HEK293T (cell line): Measurements from ENCODE around the gene REXO4.

Source experiments
- CTCF ChIA-PET: fragments of 350-600 bp; formaldehyde crosslinking; extraction: SDS; loops from one replicate; lab custom pipeline; 2021; ENCODE audit warnings: antibody characterized with exemption, inconsistent platforms; lab: Yijun Ruan, JAX
- POLR2A ChIA-PET: fragments of 350-600 bp; formaldehyde crosslinking; extraction: SDS; loops from one replicate; lab custom pipeline; 2020; ENCODE audit warnings: antibody characterized with exemption, inconsistent platforms; lab: Yijun Ruan, JAX
- DNase-seq: peaks from one replicate; pipeline ENCODE4 v3.0.0; 2012; ENCODE audit warnings: mixed read lengths; ENCODE audit errors: extremely low spot score
- ARNT ChIP-seq: fragments of 450-650 bp; IDR thresholded peaks from 2 replicates; pipeline ENCODE4 v1.6.1; 2017; ENCODE audit warnings: mild to moderate bottlenecking
- BHLHE40 ChIP-seq: fragments of 450-650 bp; IDR thresholded peaks from 2 replicates; pipeline ENCODE4 v1.6.1; 2016; ENCODE audit warnings: mild to moderate bottlenecking, moderate library complexity, borderline replicate concordance
- CTBP1 ChIP-seq: fragments of 450-650 bp; IDR thresholded peaks from 2 replicates; pipeline ENCODE4 v1.6.1; 2016; ENCODE audit warnings: borderline replicate concordance
- ELF4 ChIP-seq: fragments of 450-650 bp; IDR thresholded peaks from 2 replicates; pipeline ENCODE4 v1.6.1; 2017; ENCODE audit warnings: antibody characterized with exemption
- FOXA1 ChIP-seq: fragments of 450-650 bp; IDR thresholded peaks from 2 replicates; pipeline ENCODE4 v1.6.1; 2016; ENCODE audit warnings: mild to moderate bottlenecking
- FOXK2 ChIP-seq: fragments of 450-650 bp; IDR thresholded peaks from 2 replicates; pipeline ENCODE4 v1.6.1; 2016; ENCODE audit warnings: mild to moderate bottlenecking
- FOXM1 ChIP-seq: fragments of 450-650 bp; IDR thresholded peaks from 2 replicates; pipeline ENCODE4 v1.6.1; 2017; ENCODE audit warnings: mild to moderate bottlenecking, borderline replicate concordance
- HDGF ChIP-seq: fragments of 450-650 bp; IDR thresholded peaks from 2 replicates; pipeline ENCODE4 v1.6.1; 2017; ENCODE audit warnings: antibody characterized with exemption, borderline replicate concordance
- L3MBTL2 ChIP-seq: fragments of 450-650 bp; conservative IDR thresholded peaks from 2 replicates; pipeline ENCODE4 v1.6.1; 2016; ENCODE audit warnings: mild to moderate bottlenecking
- LEF1 ChIP-seq: fragments of 450-650 bp; IDR thresholded peaks from 2 replicates; pipeline ENCODE4 v1.6.1; 2017; ENCODE audit warnings: mild to moderate bottlenecking, borderline replicate concordance
- NFRKB ChIP-seq: fragments of 450-650 bp; IDR thresholded peaks from 2 replicates; pipeline ENCODE4 v1.6.1; 2016; ENCODE audit warnings: mild to moderate bottlenecking, moderate library complexity
- PKNOX1 ChIP-seq: fragments of 450-650 bp; IDR thresholded peaks from 2 replicates; pipeline ENCODE4 v1.6.1; 2016
- SP1 ChIP-seq: fragments of 450-650 bp; IDR thresholded peaks from 2 replicates; pipeline ENCODE4 v1.6.1; 2017
- SUZ12 ChIP-seq: fragments of 450-650 bp; IDR thresholded peaks from 2 replicates; pipeline ENCODE4 v1.6.1; 2016; ENCODE audit warnings: mild to moderate bottlenecking
- TARDBP ChIP-seq: fragments of 450-650 bp; IDR thresholded peaks from 2 replicates; pipeline ENCODE4 v1.6.1; 2016
- ZNF384 ChIP-seq: fragments of 450-650 bp; IDR thresholded peaks from 2 replicates; pipeline ENCODE4 v1.6.1; 2016

Gene REXO4

GRCh38 chr9:133405508-133406438 lies 12.0 kb downstream of the REXO4 start:
- ChIA-PET POLR2A (no interaction called here), CTCF (no interaction called here)
- TF ChIP-seq CTBP1 (no peak), PKNOX1 (no peak), FOXK2 (no peak), SP1 (no peak), FOXA1 (no peak), TARDBP (no peak), ZNF384 (no peak), SUZ12 (no peak), ELF4 (no peak), BHLHE40 (no peak), LEF1 (no peak)
- DNase-seq = no peak

GRCh38 chr9:133404454-133405002 lies 13.3 kb downstream of the REXO4 start:
- ChIA-PET POLR2A (interaction anchor here (0.6 kb wide), 1 partner anchor 51 kb away, joined by 3 read pairs; no protein-coding TSS in a partner anchor), CTCF (interaction anchor here (0.6 to 1.2 kb wide), 2 partner anchors 12 to 47 kb away, joined by 3 to 6 read pairs; partner anchors contain the start of gene REXO4)
- DNase-seq = no peak
- TF ChIP-seq ZNF384 (no peak), FOXM1 (no peak), ARNT (no peak), NFRKB (no peak), HDGF (no peak), FOXK2 (no peak), PKNOX1 (no peak), CTBP1 (no peak), LEF1 (no peak), BHLHE40 (no peak), TARDBP (no peak), SUZ12 (no peak), L3MBTL2 (no peak)

GRCh38 chr9:133403766-133404453 lies 13.9 kb downstream of the REXO4 start:
- DNase-seq = peak; percentile 55
- TF ChIP-seq BHLHE40 (no peak), FOXK2 (no peak), CTBP1 (no peak), SP1 (no peak), FOXA1 (no peak), TARDBP (no peak), ELF4 (no peak), LEF1 (no peak), PKNOX1 (no peak), FOXM1 (no peak), NFRKB (no peak)
- ChIA-PET POLR2A (no interaction called here), CTCF (interaction anchor here (0.6 to 1.2 kb wide), 2 partner anchors 13 to 47 kb away, joined by 3 to 6 read pairs; partner anchors contain the start of gene REXO4)

- no peak for DNase-seq
- ChIA-PET CTCF (no interaction called here), POLR2A (no interaction called here)
- no peak for TF ChIP-seq PKNOX1
- no peak for TF ChIP-seq LEF1
- no peak for TF ChIP-seq L3MBTL2
- no peak for TF ChIP-seq FOXA1
- no peak for TF ChIP-seq FOXK2
- no peak for TF ChIP-seq FOXM1
- TF ChIP-seq BHLHE40 = no peak
- TF ChIP-seq SUZ12 = no peak
- no peak for TF ChIP-seq NFRKB
- TF ChIP-seq SP1 = no peak
Observed at GRCh38 chr9:133402689-133403088, 15.1 kb downstream of the REXO4 start.

GRCh38 chr9:133401588-133401987 lies 16.2 kb downstream of the REXO4 start:
- ChIA-PET CTCF (no interaction called here), POLR2A (no interaction called here)
- TF ChIP-seq SUZ12 = no peak
- no peak for TF ChIP-seq FOXA1
- TF ChIP-seq FOXK2 = no peak
- no peak for TF ChIP-seq BHLHE40
- DNase-seq = no peak

- ChIA-PET CTCF (no interaction called here), POLR2A (no interaction called here)
- no peak for TF ChIP-seq HDGF
- no peak for TF ChIP-seq SUZ12
- no peak for TF ChIP-seq PKNOX1
- no peak for TF ChIP-seq NFRKB
- TF ChIP-seq ELF4 = no peak
- TF ChIP-seq SP1 = no peak
- no peak for TF ChIP-seq FOXA1
- TF ChIP-seq ARNT = no peak
- no peak for TF ChIP-seq BHLHE40
- TF ChIP-seq TARDBP = no peak
- no peak for DNase-seq
Observed at GRCh38 chr9:133400292-133400691, 17.5 kb downstream of the REXO4 start.
